ENCODE measurements around the gene CDON. TPM values are rescaled to one million over a fixed set of nuclear protein-coding genes. Genes with fewer than 3 reads are reported as not detected.
"Not testable (repeated sequence)": the region's sequence is repeated elsewhere in the genome, so short reads cannot be mapped to it uniquely, and the experiment has no call there.

The CDON gene
- total RNA-seq, 6 donors from 2014 or later = 4.0 to 24.2 (median 13.5) TPM

DNA sequence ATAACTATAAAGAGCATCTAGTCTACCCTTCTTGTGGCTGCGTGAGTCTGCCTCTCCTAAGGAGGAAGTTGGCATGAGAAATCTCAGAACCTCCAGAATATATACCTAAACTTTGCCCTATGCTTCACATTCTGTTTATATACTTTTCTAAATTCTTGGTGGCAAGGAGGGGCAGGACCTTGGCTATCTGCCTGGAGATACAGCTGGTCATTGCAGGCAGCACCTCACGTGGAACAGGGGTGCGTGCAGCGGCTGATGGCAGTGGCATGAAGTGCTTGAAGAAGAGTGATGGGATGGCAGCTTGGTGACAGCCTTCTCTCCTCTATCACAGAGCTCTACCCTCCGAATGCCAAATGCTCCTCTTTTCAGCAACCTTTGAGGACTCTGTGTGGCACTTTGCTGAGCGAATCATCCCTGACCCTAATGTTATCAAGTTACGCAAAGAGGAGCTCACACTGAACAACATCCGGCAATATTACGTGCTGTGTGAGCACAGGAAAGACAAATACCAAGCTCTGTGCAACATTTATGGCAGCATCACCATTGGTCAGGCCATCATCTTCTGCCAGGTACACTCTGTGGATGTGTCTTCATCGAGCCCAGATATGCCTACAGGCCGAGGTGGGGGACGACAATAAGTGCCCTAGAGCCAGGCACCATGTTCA, 145.9 kb downstream of the CDON start:
- TF ChIP-seq POLR2A (IDR thresholded peaks at IDR 0.05) (no peak), POLR2AphosphoS5 (IDR thresholded peaks at IDR 0.05) (no peak), EP300 (IDR thresholded peaks at IDR 0.05) (no peak)
- TF ChIP-seq, protein P1, sequence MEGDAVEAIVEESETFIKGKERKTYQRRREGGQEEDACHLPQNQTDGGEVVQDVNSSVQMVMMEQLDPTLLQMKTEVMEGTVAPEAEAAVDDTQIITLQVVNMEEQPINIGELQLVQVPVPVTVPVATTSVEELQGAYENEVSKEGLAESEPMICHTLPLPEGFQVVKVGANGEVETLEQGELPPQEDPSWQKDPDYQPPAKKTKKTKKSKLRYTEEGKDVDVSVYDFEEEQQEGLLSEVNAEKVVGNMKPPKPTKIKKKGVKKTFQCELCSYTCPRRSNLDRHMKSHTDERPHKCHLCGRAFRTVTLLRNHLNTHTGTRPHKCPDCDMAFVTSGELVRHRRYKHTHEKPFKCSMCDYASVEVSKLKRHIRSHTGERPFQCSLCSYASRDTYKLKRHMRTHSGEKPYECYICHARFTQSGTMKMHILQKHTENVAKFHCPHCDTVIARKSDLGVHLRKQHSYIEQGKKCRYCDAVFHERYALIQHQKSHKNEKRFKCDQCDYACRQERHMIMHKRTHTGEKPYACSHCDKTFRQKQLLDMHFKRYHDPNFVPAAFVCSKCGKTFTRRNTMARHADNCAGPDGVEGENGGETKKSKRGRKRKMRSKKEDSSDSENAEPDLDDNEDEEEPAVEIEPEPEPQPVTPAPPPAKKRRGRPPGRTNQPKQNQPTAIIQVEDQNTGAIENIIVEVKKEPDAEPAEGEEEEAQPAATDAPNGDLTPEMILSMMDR (IDR thresholded peaks at IDR 0.05) = no peak
- 76 to 84% methylated on average over 12 of the region's 12 CpGs for WGBS, 2 donors
- DNase-seq = no peak
- Histone ChIP-seq H3K27ac (no peak overlapping the region), H3K4me3 (no peak overlapping the region), H3K9me3 (no peaks in the 10 kb centered on the region), H3K4me1 (no peaks in the 10 kb centered on the region), H3K36me3 (no peaks in the 10 kb centered on the region), H3K27me3 (no peaks in the 10 kb centered on the region)
- no peak for ATAC-seq (ENCODE audit: low FRiP score in 2 of 2)

- H3K27me3 ChIP-seq; H3K9me3 ChIP-seq; H3K36me3 ChIP-seq; H3K4me1 ChIP-seq; DNase-seq; ATAC-seq (ENCODE audit: low FRiP score in 2 of 2); H3K27ac ChIP-seq; H3K4me3 ChIP-seq: not testable (repeated sequence)
- 76 to 78% methylated on average over 3 of the region's 3 CpGs for WGBS, 2 donors
Measured at GRCh38 chr11:125914601-125915000, 148.1 kb downstream of the CDON start.

DNA sequence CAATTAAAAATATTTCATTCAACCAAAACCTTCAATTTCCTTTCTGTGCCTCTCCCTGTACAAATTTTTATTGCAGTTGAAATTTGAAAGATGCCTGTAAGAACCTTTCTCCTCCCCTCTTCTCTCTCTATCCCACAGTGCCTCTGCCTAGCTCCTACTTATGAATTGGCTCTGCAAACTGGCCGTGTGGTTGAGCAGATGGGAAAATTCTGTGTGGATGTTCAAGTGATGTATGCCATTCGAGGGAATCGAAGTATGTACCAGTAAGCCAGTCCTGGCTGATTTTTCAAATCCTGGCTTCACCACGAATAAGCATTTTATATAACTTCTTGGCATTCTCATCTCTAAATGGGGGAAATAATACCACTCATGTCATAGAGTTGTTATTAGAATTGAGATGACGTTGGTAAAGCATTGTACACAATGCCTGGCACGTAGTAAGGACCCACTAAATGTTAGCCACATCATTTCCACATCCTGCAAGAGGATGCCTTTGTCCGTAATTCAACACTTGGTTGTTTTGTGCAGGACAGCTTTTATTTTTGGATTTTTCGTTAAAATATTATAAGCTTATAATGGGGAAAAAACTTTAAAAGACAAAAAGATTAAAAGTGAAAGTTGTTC, 152.3 kb downstream of the CDON start:
- no peak for ATAC-seq (ENCODE audit: low FRiP score in 2 of 2)
- TF ChIP-seq POLR2A (IDR thresholded peaks at IDR 0.05) = no peak
- no peak for TF ChIP-seq POLR2AphosphoS5 (IDR thresholded peaks at IDR 0.05)
- TF ChIP-seq, protein P1 (IDR thresholded peaks at IDR 0.05) = no peak
- no peak for TF ChIP-seq EP300 (IDR thresholded peaks at IDR 0.05)

More for the DNA sequence above, 152.3 kb downstream of the CDON start:
- Histone ChIP-seq H3K9me3 (no peaks in the 10 kb centered on the region), H3K4me3 (no peak overlapping the region), H3K36me3 (no peaks in the 10 kb centered on the region), H3K27ac (no peak overlapping the region), H3K4me1 (no peaks in the 10 kb centered on the region), H3K27me3 (peaks cover 0 to 2% (median 0%) of the 10 kb centered on the region in 4 donors)
- no peak for DNase-seq
- 73 to 78% methylated on average over 8 of the region's 8 CpGs for WGBS, 2 donors

Other genes starting within 250 kb of the CDON start
- gene PATE4, start 229.6 kb downstream of the CDON start, total RNA-seq = not detected
- 1 to 10 TPM in 5 of 6 donors, under 1 TPM in 1; 0.55 to 6.3 (median 3.8) TPM for gene HYLS1, start 175.2 kb downstream of the CDON start, total RNA-seq
- 10 to 100 TPM in 3 of 6 donors, 1 to 10 TPM in 3; 2.6 to 22.5 (median 10.0) TPM for gene PUS3, start 159.7 kb downstream of the CDON start, total RNA-seq
- under 1 TPM in 1 of 6 donors, not detected in 5; 0.31 TPM for gene DDX25, start 158.4 kb downstream of the CDON start, total RNA-seq
- gene VSIG10L2, start 116.8 kb downstream of the CDON start, total RNA-seq = under 1 TPM in 1 of 6 donors, not detected in 5; 0.13 TPM
- 10 to 100 TPM; 13.7 to 32.5 (median 20.5) TPM for gene RPUSD4, start 148.8 kb upstream of the CDON start, total RNA-seq
- 10 to 100 TPM in 5 of 6 donors, 1 to 10 TPM in 1; 9.2 to 36.7 (median 31.2) TPM for gene FAM118B, start 148.9 kb upstream of the CDON start, total RNA-seq
- gene SRPRA, start 206.0 kb upstream of the CDON start, total RNA-seq = 100 to 1,000 TPM in 5 of 6 donors, 10 to 100 TPM in 1; 76.0 to 131 (median 113) TPM
- gene FOXRED1, start 206.3 kb upstream of the CDON start, total RNA-seq = 10 to 100 TPM; 10.9 to 20.7 (median 17.8) TPM
- gene TIRAP, start 220.2 kb upstream of the CDON start, total RNA-seq = 10 to 100 TPM in 4 of 6 donors, 1 to 10 TPM in 2; 9.3 to 14.8 (median 11.6) TPM
- 10 to 100 TPM in 5 of 6 donors, 1 to 10 TPM in 1; 6.3 to 21.4 (median 14.1) TPM for gene DCPS, start 241.2 kb upstream of the CDON start, total RNA-seq